AG04450 (cell line): ENCODE data around the gene PTPRD. TPM values are rescaled to one million over a fixed set of nuclear protein-coding genes. Genes with fewer than 3 reads are reported as not detected.

Experiments
- CTCF ChIA-PET: fragments of 300-600, 350-600 bp; formaldehyde crosslinking; extraction: SDS; loops from one replicate; lab custom pipeline; 2022; ENCODE audit warnings: antibody characterized with exemption, inconsistent platforms; lab: Charles Lee
- POLR2A ChIA-PET: fragments of 350-600 bp; formaldehyde crosslinking; extraction: SDS; loops from one replicate; lab custom pipeline; 2021; ENCODE audit warnings: antibody characterized with exemption, inconsistent platforms; lab: Yijun Ruan, JAX
- DNase-seq: peaks from one replicate; pipeline ENCODE4 v3.0.0-alpha.2; 2011; ENCODE audit warnings: low read depth, low spot score
- H3K27ac ChIP-seq: one replicate; pipeline ENCODE4 v1.5.1; 2012; ENCODE audit warnings: low read depth, low read length, control low read depth
- H3K27me3 ChIP-seq: one replicate; pipeline ENCODE4 v1.6.0; 2012; ENCODE audit warnings: low read length; ENCODE audit not compliant: control insufficient read depth, insufficient read depth
- H3K4me3 ChIP-seq: 2 replicates; pipeline ENCODE4 v1.5.1; 2011; ENCODE audit warnings: mild to moderate bottlenecking, low read depth, low read length, control low read depth
- H3K9me3 ChIP-seq: 2 replicates; pipeline ENCODE4 v1.5.1; 2012; ENCODE audit warnings: low read length; ENCODE audit not compliant: control insufficient read depth, insufficient read depth
- CTCF ChIP-seq: IDR thresholded peaks from 2 replicates; pipeline ENCODE4 v1.5.1; 2011; ENCODE audit warnings: low read depth, low read length, control low read depth, inconsistent platforms
- polyA plus RNA-seq: library from polyadenylated mRNA; depleted of rRNA; stranded (reverse); fragments of >200 nt; gene quantifications from 2 replicates; pipeline ENCODE4 v1.2.3, GENCODE V29; 2011

Gene PTPRD
- polyA plus RNA-seq, 1 experiment: 0.19 TPM

GRCh38 chr9:8364026-8364752 is 2248.6 kb downstream of the PTPRD start:
- ChIA-PET POLR2A (no interaction called here), CTCF (no interaction called here)
- no peak for DNase-seq
- Histone ChIP-seq H3K27me3 (no peaks in the 10 kb centered on the region), H3K4me3 (no peak overlapping the region), H3K9me3 (no peaks in the 10 kb centered on the region), H3K27ac (no peak overlapping the region)
- TF ChIP-seq CTCF: no peak

DNA sequence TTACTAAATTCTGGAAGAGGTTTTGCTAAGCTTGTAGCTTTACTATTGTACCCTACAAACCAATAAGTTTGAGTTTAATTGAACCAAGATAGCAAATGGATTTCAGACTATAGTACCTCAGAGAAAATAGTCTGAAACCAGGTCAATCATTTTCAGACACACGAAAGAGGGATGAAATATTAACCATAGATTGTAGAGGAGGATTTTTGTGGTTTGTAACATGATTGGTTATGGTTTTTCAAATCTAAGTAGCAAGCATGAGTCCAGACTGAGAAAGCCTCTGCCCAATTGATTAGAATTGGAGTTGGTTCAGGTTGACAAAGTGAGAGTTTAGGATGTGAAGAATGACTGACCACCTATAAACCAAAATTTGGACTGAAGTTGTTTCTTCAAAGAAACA is 2250.6 kb downstream of the PTPRD start:
- ChIA-PET POLR2A (no interaction called here), CTCF (no interaction called here)
- H3K4me3 ChIP-seq: no peak overlapping the region
- H3K27ac ChIP-seq: no peak overlapping the region
- no peak for TF ChIP-seq CTCF
- DNase-seq: no peak
- no peaks in the 10 kb centered on the region for H3K9me3 ChIP-seq
- H3K27me3 ChIP-seq: no peaks in the 10 kb centered on the region

DNA sequence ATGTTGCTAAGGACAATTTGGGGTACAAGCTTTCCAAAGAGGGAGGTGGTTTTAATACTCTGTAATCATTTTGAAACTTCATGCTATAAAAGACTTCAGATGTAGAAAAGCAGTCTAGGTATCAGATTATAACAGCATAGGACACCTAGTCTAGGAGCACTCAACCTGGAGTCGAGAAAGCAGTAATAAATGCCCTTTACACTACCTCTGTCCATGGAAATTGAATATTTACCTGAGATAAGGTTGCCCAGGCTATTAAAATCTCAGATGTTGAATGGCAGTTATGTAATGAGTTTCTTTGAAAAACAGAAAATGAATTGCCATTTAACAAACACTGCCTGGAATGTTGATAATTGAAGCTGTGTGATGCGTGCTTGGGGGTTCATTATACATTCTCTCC is 2251.4 kb downstream of the PTPRD start:
- no peak for DNase-seq
- POLR2A ChIA-PET: no interaction called here
- Histone ChIP-seq H3K27ac (no peak overlapping the region), H3K27me3 (no peaks in the 10 kb centered on the region), H3K9me3 (no peaks in the 10 kb centered on the region), H3K4me3 (no peak overlapping the region)
- no peak for TF ChIP-seq CTCF
- CTCF ChIA-PET: no interaction called here

- Histone ChIP-seq H3K4me3 (no peak overlapping the region), H3K27me3 (no peaks in the 10 kb centered on the region), H3K9me3 (no peaks in the 10 kb centered on the region), H3K27ac (no peak overlapping the region)
- DNase-seq: no peak
- POLR2A ChIA-PET: no interaction called here
- TF ChIP-seq CTCF: no peak
- CTCF ChIA-PET: no interaction called here
Observed at GRCh38 chr9:8356406-8356805, 2256.4 kb downstream of the PTPRD start.

DNA sequence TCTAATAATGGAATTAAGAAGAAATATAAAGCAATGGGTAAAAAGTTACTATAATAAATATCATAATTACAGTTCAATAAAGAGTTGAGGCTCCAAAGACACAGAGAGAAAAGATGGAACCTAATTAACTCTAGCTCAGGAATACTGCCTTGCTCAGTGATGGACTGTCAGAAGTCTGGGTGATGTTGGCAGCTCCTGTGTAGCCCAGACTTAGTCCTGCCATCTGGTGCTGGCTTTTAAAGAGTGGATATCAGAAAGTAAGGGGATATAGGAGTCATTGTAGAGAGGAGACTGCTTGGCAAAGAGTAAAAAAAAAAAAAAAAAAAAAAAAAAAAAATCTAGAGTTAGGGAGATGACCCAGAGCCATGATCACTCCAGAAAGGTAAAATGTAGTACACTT is 2261.4 kb downstream of the PTPRD start:
- ChIA-PET POLR2A (no interaction called here), CTCF (no interaction called here)
- no peak overlapping the region for H3K4me3 ChIP-seq
- H3K27ac ChIP-seq: no peak overlapping the region
- DNase-seq: no peak
- H3K9me3 ChIP-seq: no peaks in the 10 kb centered on the region
- H3K27me3 ChIP-seq: no peaks in the 10 kb centered on the region
- no peak for TF ChIP-seq CTCF
